ENCODE results near the gene CDC42BPA. TPM values are rescaled to one million over a fixed set of nuclear protein-coding genes. Genes with fewer than 3 reads are reported as not detected.

CDC42BPA gene
- polyA plus RNA-seq, 3 donors = 36.9 to 40.2 (median 40.0) TPM

DNA sequence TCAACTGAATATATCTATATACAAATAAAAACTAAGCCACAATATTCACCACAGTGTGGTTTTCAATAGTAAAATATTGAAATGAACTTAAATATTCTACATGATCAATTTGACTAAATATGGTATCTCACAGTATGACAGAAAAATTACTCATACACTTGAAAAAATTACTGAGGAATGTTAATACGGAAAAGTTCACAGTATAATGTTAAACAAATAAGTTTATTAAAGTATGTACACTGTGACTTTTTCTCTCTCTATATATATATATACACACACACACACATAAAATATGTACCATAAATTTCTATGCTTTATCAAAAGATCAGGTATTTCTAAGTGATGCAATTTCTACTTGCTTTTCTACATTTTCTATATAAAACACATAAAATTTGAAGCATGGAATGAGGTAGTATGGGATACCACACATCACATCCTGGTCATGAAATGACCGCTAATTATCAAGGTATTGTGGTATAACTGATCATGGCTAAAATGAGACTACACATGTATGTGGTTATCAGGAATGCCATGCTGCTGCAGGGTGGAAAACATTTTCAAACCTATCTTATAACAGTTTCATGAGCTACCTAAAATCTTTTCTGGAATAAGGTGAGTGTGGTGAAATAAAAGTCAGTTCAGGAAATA, 102.3 kb downstream of the CDC42BPA start:
- no peak for DNase-seq

DNA sequence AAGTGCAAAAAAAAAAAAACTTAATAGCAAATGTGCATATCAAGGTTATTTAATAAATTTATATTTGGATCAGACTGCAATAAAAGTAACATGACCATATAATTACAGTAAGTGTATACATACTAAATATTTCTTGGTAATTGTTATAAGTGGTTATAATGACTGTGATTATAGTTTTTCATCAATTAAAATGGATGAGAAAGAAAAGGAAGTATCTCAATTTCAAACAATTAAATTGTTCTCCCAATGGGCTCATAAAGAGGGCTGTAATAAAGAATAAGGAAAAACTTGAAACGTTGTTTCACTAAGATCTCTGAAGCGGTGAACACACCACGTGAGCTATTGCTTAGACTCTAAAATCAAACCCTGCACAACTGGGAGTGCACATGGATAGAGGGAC, 104.1 kb downstream of the CDC42BPA start:
- DNase-seq = no peak

- no peak for DNase-seq
Observed at GRCh38 chr1:227213426-227213825, 104.9 kb downstream of the CDC42BPA start.

- no peak for DNase-seq
Observed at GRCh38 chr1:227212164-227212563, 106.1 kb downstream of the CDC42BPA start.

GRCh38 chr1:227210604-227211003, 107.7 kb downstream of the CDC42BPA start:
- no peak for DNase-seq

DNA sequence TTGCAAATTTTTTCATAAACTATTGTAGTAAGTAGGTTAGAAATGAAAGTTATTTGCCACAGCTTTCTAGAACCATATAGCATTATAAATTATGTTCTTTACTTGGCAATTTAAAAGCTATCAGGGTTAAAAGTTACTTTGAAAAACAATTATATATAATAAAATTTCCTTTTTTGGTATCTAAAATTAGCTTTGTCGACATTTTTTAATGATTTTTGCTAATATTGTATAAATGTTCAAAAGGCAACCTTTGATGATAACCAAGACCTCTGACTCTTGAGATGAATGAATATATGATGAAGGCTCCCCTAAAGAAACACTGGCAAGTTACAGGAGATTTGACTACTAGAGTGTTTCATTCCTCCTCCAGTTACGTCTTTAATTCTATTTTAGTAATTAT, 121.2 kb downstream of the CDC42BPA start:
- no peak for DNase-seq

DNA sequence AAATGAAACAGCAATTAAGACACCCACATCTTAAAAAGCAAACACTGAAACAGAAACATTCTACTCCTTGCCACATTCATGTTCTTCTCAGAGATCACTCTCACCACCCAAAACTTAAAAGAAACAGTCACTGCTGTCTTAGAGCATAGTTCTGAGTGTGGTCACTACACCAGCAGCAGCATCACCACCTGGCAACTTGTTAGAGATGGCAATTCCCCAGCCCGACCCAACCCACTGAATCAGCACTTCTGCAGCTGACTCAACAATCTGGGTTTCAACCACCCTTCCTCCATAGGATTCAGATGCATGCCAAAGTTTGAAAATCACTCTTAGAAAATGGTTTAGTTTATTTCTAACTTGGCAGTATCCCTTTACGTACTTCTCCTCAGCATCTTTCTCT, 126.1 kb downstream of the CDC42BPA start:
- DNase-seq = no peak

GRCh38 chr1:227191607-227192006, 126.7 kb downstream of the CDC42BPA start:
- DNase-seq = no peak

DNA sequence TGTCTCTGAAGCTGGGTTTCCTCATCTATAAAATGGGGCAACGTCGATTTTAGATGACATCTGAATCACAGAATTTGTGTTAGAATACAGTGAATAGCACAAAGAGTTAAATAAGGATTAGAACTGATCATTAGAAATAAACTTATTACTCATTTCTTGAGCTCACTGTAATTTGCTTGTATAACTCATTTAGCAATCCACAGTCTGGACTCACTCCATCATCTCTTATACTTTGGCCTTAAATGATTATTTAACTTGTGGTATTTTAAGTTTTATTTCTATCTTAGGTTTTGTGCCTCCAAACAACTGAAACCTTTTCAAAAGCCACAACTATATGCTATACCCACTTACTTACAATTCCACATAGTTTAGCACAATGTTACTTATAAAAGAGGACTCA, 128.0 kb downstream of the CDC42BPA start:
- no peak for DNase-seq

GRCh38 chr1:227185291-227185690, 133.0 kb downstream of the CDC42BPA start:
- no peak for DNase-seq

DNA sequence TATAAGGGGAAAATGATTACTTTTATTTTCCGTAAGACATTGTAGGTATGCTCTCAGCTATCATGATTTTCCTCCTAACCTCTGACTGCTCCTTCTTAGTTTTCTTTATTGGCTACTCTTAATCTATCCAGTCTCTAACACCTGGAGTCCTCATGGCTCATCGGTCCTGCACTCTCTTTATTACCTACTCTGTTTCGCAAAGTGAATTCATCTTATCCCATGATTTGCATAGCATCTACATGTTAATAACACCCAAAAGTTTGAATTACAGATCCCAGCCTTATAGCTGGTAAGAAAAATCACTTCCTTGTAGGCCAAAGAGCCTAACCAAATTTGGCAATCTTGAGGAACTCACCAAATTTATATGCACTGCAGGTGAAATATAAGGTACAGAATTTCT, 136.3 kb downstream of the CDC42BPA start:
- DNase-seq = no peak

DNA sequence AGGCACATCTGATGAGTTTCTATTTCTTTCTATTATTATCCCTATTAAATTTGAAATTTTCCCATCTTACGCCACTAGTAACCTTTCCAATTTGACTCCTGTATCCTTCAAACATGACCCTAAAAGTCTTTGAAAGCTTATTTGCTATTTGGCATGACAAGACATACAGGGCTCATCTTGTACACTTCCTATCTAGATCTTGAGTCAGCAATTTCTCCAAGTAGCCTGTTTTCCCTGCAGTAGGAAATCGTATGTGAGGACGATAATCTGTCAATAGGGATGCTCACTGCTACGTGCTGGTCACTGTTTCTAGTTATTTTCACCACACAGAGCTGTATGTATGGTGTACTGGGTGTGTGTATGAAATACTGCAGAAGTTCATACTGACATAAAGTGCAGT, 142.7 kb downstream of the CDC42BPA start:
- no peak for DNase-seq

DNA sequence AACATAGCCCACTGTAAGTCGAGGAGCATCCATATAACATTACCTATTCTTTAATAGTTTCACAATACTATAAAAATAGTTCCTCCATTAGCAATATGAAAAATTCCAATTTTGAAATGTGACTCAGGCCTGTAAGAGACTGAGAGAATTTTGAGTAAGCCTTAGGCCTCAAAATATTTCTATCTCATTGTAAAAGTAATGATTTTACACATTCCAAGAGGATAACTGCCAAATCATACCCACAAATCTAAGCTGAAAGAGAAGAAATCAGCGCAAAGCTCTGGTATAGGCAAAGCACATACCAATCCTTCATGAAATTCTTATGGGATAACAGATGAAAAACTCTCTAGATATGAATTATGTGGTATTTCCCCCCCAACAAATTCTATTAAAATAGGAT, 144.1 kb downstream of the CDC42BPA start:
- no peak for DNase-seq

DNA sequence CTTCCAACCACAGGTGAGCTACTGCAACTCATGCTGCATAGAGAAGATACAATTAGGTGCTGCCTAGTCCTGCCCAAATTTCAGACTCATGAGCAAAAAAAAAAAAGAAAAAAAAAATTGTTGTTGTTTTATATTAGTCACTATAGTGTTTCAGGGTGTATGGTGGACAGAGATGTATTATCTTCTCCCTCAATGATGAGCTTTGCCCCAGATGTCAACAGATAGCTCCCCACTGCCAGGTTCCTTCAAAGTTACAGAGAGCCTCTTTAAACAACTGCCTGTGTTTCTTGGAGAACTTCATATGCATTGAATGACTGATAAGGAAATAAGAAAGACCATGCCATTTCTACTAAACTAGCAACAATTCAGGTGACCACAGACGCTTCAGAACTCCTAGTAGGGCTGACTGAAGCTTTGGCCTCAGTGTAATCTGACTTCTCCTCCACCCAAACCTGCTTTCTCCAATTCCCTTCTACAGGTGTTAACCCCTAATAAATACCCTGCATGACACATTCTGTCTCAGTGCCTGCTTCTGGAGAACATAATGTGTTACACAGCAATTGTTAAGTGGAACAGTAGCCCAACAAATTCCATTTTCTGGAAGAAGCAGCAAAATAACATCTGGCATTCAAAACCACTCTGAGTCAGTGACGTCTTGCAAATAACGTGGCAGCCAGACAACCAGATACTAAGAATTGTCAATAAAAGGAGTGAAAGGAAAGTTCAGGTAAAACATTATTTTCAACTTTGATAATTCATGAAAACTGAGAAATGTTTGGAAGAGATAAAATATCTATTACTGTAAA, 147.7 kb downstream of the CDC42BPA start:
- DNase-seq = no peak

DNA sequence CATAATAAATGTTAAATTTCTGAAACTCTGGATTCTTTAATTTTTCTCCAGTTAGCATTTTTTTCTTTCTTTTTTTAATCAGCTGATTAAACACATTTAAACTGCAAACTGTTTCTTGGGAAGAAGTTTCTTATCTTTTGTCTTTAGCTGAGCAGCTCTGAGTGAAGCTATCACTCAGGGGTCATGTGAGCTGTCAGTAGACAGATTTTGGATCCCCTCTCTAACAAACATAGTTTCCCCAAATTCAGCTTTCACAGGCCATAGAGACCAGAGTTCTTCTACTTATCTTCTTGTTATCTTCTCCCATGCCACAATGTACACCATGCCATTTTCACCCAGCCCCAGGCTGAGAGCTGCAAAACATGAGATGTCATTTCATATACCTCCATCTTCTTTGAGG, 148.9 kb downstream of the CDC42BPA start:
- no peak for DNase-seq

- no peak for DNase-seq
Observed at GRCh38 chr1:227167276-227168101, 150.8 kb downstream of the CDC42BPA start.

- no peak for DNase-seq
Observed at GRCh38 chr1:227166559-227166958, 151.7 kb downstream of the CDC42BPA start.

DNA sequence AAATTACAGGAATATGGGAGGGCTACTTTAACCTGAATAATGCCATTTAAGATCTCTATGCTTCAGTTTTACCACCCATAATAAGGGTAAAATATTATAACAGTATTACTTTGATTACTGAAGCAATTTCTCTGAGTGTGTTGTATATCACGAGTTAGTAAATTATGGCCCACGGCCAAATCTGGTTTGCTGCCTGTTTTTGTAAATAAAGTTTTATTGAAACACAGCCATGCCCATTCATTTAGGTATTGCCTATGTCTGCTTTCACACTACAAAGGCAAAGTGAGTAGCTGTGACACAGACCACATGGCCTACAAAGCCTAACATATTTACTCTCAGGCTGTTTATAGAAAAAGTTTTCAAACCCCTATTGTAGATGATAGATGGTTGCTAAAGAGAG, 156.8 kb downstream of the CDC42BPA start:
- no peak for DNase-seq

DNA sequence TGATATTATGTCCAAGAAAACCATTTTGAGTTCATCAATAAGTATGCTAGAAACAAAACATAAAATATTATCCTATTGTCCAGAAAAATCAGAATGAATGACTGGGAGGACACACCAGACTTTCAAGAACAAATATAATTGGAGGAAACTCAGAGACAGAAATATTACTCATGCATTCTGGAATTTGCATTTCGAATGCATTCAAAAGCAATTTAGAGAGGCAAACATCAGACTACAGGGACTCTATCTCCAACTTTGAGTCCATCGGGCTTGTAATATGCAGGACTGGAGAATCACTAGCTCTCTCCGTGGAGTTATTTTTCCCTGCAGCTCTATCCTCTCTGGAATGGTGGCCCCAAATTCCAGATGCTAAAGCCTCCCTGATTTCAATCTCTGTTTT, 161.8 kb downstream of the CDC42BPA start:
- DNase-seq = no peak

GRCh38 chr1:227155688-227156087, 162.6 kb downstream of the CDC42BPA start:
- no peak for DNase-seq

DNA sequence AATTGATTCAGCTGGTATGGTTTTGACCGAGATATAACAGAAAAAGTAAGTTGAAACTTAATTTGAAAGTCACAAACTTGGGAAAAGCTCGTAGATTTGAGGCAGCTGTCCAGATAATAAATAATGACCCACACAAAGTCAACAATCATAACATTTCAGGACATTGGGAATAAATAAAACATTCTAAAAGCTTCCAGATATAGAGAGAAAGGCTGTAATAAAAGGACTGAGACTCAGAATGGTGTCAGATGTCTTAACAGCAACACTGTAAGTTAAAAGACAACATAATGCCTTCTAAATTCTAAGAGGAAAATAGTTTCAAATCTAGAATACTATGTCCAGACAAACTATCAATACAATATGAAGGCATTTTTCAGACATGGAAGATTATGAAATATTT, 163.3 kb downstream of the CDC42BPA start:
- peak; percentile 4 for DNase-seq

GRCh38 chr1:227152525-227152924, 165.8 kb downstream of the CDC42BPA start:
- no peak for DNase-seq

- DNase-seq = no peak
Observed at GRCh38 chr1:227140376-227140775, 177.9 kb downstream of the CDC42BPA start.

Data from renal pelvis (tissue), 4 donors.